Measurements from ENCODE around the gene RASD1. TPM values are rescaled to one million over a fixed set of nuclear protein-coding genes. Genes with fewer than 3 reads are reported as not detected.
A peak's percentile ranks its signal among the peaks of the same experiment; 100 is the strongest.

Gene RASD1
- under 1 TPM in 2 of 6 donors, not detected in 4; 0.21 to 0.27 TPM for polyA plus RNA-seq (ENCODE audit: low read depth in 6 of 6)

GRCh38 chr17:17496189-17497064, at the start of gene RASD1:
TSS of gene RASD1 (minus strand) at chr17:17496395. CDS start at chr17:17496181, 214 bp downstream.
- peaks cover 0 to 8% of the 10 kb centered on the region in 2 donors for H3K36me3 Mint-ChIP-seq
- peak within 1 kb of the TSS in 2 of 6 donors; percentile 51 to 73 for H3K27ac Mint-ChIP-seq
- no peaks in the 10 kb centered on the region for H3K9me3 Mint-ChIP-seq
- H3K4me1 Mint-ChIP-seq = peaks cover 6 to 23% (median 17%) of the 10 kb centered on the region in 3 donors
- ATAC-seq (ENCODE audit: low read depth in 2 of 2) (peak; percentile 85), DNase-seq (peak; percentile 70)
- H3K4me3 Mint-ChIP-seq = peak within 1 kb of the TSS; percentile 74 to 92 (median 90)
- H3K27me3 Mint-ChIP-seq = peaks cover 0 to 14% (median 8%) of the 10 kb centered on the region in 3 donors

- Mint-ChIP-seq H3K4me3 (peak overlapping the region in 1 of 8 donors; percentile 66), H3K27ac (no peak overlapping the region), H3K4me1 (no peaks in the 10 kb centered on the region), H3K27me3 (no peaks in the 10 kb centered on the region), H3K36me3 (no peaks in the 10 kb centered on the region), H3K9me3 (no peaks in the 10 kb centered on the region)
- DNase-seq (no peak), ATAC-seq (ENCODE audit: low read depth in 2 of 2) (no peak)
Measured at GRCh38 chr17:17545984-17546383, 49.8 kb upstream of the RASD1 start.

- Mint-ChIP-seq H3K4me3 (no peak overlapping the region), H3K36me3 (no peaks in the 10 kb centered on the region), H3K27ac (no peak overlapping the region), H3K27me3 (no peaks in the 10 kb centered on the region), H3K4me1 (no peaks in the 10 kb centered on the region), H3K9me3 (no peaks in the 10 kb centered on the region)
- ATAC-seq (ENCODE audit: low read depth in 2 of 2) (no peak), DNase-seq (no peak)
Measured at GRCh38 chr17:17545031-17545820, 49.0 kb upstream of the RASD1 start.

GRCh38 chr17:17542906-17543635, 46.9 kb upstream of the RASD1 start:
- Mint-ChIP-seq H3K27me3 (no peaks in the 10 kb centered on the region), H3K9me3 (no peaks in the 10 kb centered on the region), H3K4me3 (no peak overlapping the region), H3K4me1 (no peaks in the 10 kb centered on the region), H3K27ac (no peak overlapping the region), H3K36me3 (no peaks in the 10 kb centered on the region)
- ATAC-seq (ENCODE audit: low read depth in 2 of 2) = no peak
- DNase-seq = no peak

GRCh38 chr17:17541640-17542001, 45.4 kb upstream of the RASD1 start:
- Mint-ChIP-seq H3K4me1 (no peaks in the 10 kb centered on the region), H3K36me3 (no peaks in the 10 kb centered on the region), H3K9me3 (no peaks in the 10 kb centered on the region), H3K4me3 (no peak overlapping the region), H3K27me3 (no peaks in the 10 kb centered on the region), H3K27ac (no peak overlapping the region)
- ATAC-seq (ENCODE audit: low read depth in 2 of 2) = no peak
- DNase-seq = no peak

GRCh38 chr17:17540935-17541639, 44.9 kb upstream of the RASD1 start:
- H3K27me3 Mint-ChIP-seq = no peaks in the 10 kb centered on the region
- H3K36me3 Mint-ChIP-seq = no peaks in the 10 kb centered on the region
- no peaks in the 10 kb centered on the region for H3K9me3 Mint-ChIP-seq
- DNase-seq (no peak), ATAC-seq (ENCODE audit: low read depth in 2 of 2) (no peak)
- H3K4me3 Mint-ChIP-seq = no peak overlapping the region
- H3K4me1 Mint-ChIP-seq = no peaks in the 10 kb centered on the region
- peak overlapping the region in 1 of 6 donors; percentile 84 for H3K27ac Mint-ChIP-seq

- Mint-ChIP-seq H3K27ac (no peak overlapping the region), H3K9me3 (no peaks in the 10 kb centered on the region), H3K4me3 (no peak overlapping the region), H3K36me3 (no peaks in the 10 kb centered on the region), H3K4me1 (no peaks in the 10 kb centered on the region), H3K27me3 (no peaks in the 10 kb centered on the region)
- ATAC-seq (ENCODE audit: low read depth in 2 of 2) = no peak
- DNase-seq = no peak
Measured at GRCh38 chr17:17540278-17540906, 44.2 kb upstream of the RASD1 start.

- ATAC-seq (ENCODE audit: low read depth in 2 of 2) = no peak
- Mint-ChIP-seq H3K9me3 (no peaks in the 10 kb centered on the region), H3K27ac (no peak overlapping the region), H3K27me3 (no peaks in the 10 kb centered on the region), H3K4me1 (no peaks in the 10 kb centered on the region), H3K4me3 (no peak overlapping the region), H3K36me3 (no peaks in the 10 kb centered on the region)
- no peak for DNase-seq
Measured at GRCh38 chr17:17539591-17539990, 43.4 kb upstream of the RASD1 start.

- Mint-ChIP-seq H3K9me3 (no peaks in the 10 kb centered on the region), H3K4me1 (no peaks in the 10 kb centered on the region), H3K4me3 (no peak overlapping the region), H3K27me3 (no peaks in the 10 kb centered on the region), H3K27ac (no peak overlapping the region), H3K36me3 (no peaks in the 10 kb centered on the region)
- no peak for ATAC-seq (ENCODE audit: low read depth in 2 of 2)
- DNase-seq = no peak
Measured at GRCh38 chr17:17538417-17539391, 42.5 kb upstream of the RASD1 start.

GRCh38 chr17:17537311-17538099, 41.3 kb upstream of the RASD1 start:
- no peaks in the 10 kb centered on the region for H3K4me1 Mint-ChIP-seq
- no peak overlapping the region for H3K27ac Mint-ChIP-seq
- no peaks in the 10 kb centered on the region for H3K36me3 Mint-ChIP-seq
- no peaks in the 10 kb centered on the region for H3K27me3 Mint-ChIP-seq
- ATAC-seq (ENCODE audit: low read depth in 2 of 2) (no peak), DNase-seq (no peak)
- H3K4me3 Mint-ChIP-seq = no peak overlapping the region
- H3K9me3 Mint-ChIP-seq = no peaks in the 10 kb centered on the region

GRCh38 chr17:17536702-17537101, 40.5 kb upstream of the RASD1 start:
- H3K36me3 Mint-ChIP-seq = no peaks in the 10 kb centered on the region
- DNase-seq (no peak), ATAC-seq (ENCODE audit: low read depth in 2 of 2) (no peak)
- no peaks in the 10 kb centered on the region for H3K27me3 Mint-ChIP-seq
- no peak overlapping the region for H3K4me3 Mint-ChIP-seq
- no peak overlapping the region for H3K27ac Mint-ChIP-seq
- H3K4me1 Mint-ChIP-seq = no peaks in the 10 kb centered on the region
- H3K9me3 Mint-ChIP-seq = no peaks in the 10 kb centered on the region
